CD4-positive, CD25-positive, alpha-beta regulatory T cell (primary cell): Measurements from ENCODE around the gene DDX17. TPM values are rescaled to one million over a fixed set of nuclear protein-coding genes. Genes with fewer than 3 reads are reported as not detected.
"Not testable (repeated sequence)": the region's sequence is repeated elsewhere in the genome, so short reads cannot be mapped to it uniquely, and the experiment has no call there.

Experiments
- ATAC-seq, 2 donors: fragments of 150-1000 bp; cut with Tn5 transposase; one replicate each; pipeline ENCODE4 v1.10.0; 2021; ENCODE audit warnings: low read depth in 2 of 2, moderate number of reproducible peaks in 2 of 2, moderate library complexity in 1 of 2
- DNase-seq, 3 donors: peaks; one replicate each; pipeline versions ENCODE4 v3.0.0 to v3.0.0-alpha.2; 2012 to 2022; ENCODE audit warnings: mixed read lengths in 1 of 3
- H3K27ac ChIP-seq: one replicate; pipeline ENCODE4 v1.7.0; 2013; ENCODE audit warnings: mild to moderate bottlenecking, low read length; ENCODE audit not compliant: insufficient read depth, poor library complexity, severe bottlenecking
- H3K27me3 ChIP-seq: one replicate; pipeline ENCODE4 v1.7.0; 2013; ENCODE audit warnings: low read length; ENCODE audit not compliant: control insufficient read depth, insufficient read depth
- H3K36me3 ChIP-seq: one replicate; pipeline ENCODE4 v1.7.0; 2013; ENCODE audit warnings: mild to moderate bottlenecking, low read length, moderate library complexity; ENCODE audit not compliant: control insufficient read depth, insufficient read depth
- H3K4me1 ChIP-seq: 2 replicates; pipeline ENCODE4 v1.7.0; 2013; ENCODE audit warnings: mild to moderate bottlenecking, low read length; ENCODE audit not compliant: insufficient read depth, control insufficient read depth, poor library complexity, severe bottlenecking
- H3K4me3 ChIP-seq: one replicate; pipeline ENCODE4 v1.7.0; 2013; ENCODE audit warnings: low read depth, mild to moderate bottlenecking, low read length, moderate library complexity
- H3K9me3 ChIP-seq, 2 experiments: 1 replicate in 1 of 2; 2 replicates in 1 of 2; pipeline ENCODE4 v1.7.0; 2013; ENCODE audit warnings: low read length in 2 of 2, mild to moderate bottlenecking in 1 of 2, moderate library complexity in 1 of 2; ENCODE audit not compliant: control insufficient read depth in 2 of 2
- H3K27ac Mint-ChIP-seq, 3 donors: one replicate each; pipeline ENCODE4 v1.8.0; 2020 to 2022; ENCODE audit warnings: mild to moderate bottlenecking in 3 of 3, mixed read lengths in 3 of 3, moderate library complexity in 2 of 3
- H3K27me3 Mint-ChIP-seq: one replicate; pipeline ENCODE4 v1.8.0; 2022; ENCODE audit warnings: mild to moderate bottlenecking, mixed read lengths
- H3K36me3 Mint-ChIP-seq: one replicate; pipeline ENCODE4 v1.8.0; 2020; ENCODE audit warnings: mixed read lengths
- H3K4me1 Mint-ChIP-seq, 4 donors: one replicate each; pipeline ENCODE4 v1.8.0; 2020 to 2022; ENCODE audit warnings: mixed read lengths in 4 of 4, mild to moderate bottlenecking in 1 of 4
- H3K4me3 Mint-ChIP-seq, 4 donors: one replicate each; pipeline ENCODE4 v1.8.0; 2020 to 2022; ENCODE audit warnings: mild to moderate bottlenecking in 4 of 4, mixed read lengths in 4 of 4, moderate library complexity in 3 of 4
- H3K9me3 Mint-ChIP-seq, 7 donors: one replicate each; pipeline ENCODE4 v1.8.0; 2020 to 2022; ENCODE audit warnings: mixed read lengths in 7 of 7, mild to moderate bottlenecking in 3 of 7, moderate library complexity in 2 of 7
- polyA plus RNA-seq, 4 donors: library from polyadenylated mRNA; unstranded; fragments of 300-500 nt; fragmentation: Illumina TruSeq; gene quantifications; one replicate each; pipeline ENCODE4 v1.2.3, GENCODE V29; 2021
- total RNA-seq: library from RNA; stranded (reverse); gene quantifications from one replicate; pipeline ENCODE4 v1.2.3, GENCODE V29; 2022

The DDX17 gene
- total and polyA plus RNA-seq, 5 donors from 2014 or later = 36.5 to 658 (median 44.4) TPM

DNA sequence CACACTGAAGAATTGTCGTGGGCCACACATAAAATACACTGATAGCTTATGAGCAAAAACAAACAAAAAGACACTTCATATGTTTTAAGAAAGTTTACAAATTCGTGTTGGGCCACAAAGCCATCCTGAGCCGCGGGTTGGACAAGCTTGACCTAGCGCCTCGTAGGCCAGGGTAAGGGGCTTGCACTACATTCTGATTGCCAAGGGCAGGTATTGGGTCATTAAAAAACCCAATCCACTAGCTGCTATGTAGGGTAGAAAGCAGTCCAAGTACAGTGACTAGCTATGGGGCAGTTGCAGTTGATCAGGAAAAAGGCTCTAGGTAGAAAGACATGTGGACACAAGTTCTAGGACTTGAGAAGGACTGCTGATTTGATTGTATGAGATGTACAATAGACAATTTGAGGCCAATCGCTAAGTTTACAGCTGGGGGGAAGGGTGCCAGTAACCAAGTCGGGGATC lies 24.2 kb downstream of the DDX17 start:
- no peak overlapping the region for H3K27ac ChIP-seq
- H3K36me3 Mint-ChIP-seq = peaks cover 46% of the 10 kb centered on the region
- DNase-seq = no peak
- H3K27me3 Mint-ChIP-seq = no peaks in the 10 kb centered on the region
- no peaks in the 10 kb centered on the region for H3K9me3 Mint-ChIP-seq
- H3K4me3 Mint-ChIP-seq = peak overlapping the region in 1 of 4 donors; percentile 76
- no peaks in the 10 kb centered on the region for H3K27me3 ChIP-seq
- peaks cover 19 to 41% (median 29%) of the 10 kb centered on the region in 4 donors for H3K4me1 Mint-ChIP-seq
- ATAC-seq = no peak
- H3K4me3 ChIP-seq = no peak overlapping the region
- H3K27ac Mint-ChIP-seq = no peak overlapping the region
- no peaks in the 10 kb centered on the region for H3K4me1 ChIP-seq
- H3K9me3 ChIP-seq = no peaks in the 10 kb centered on the region
- H3K36me3 ChIP-seq = peaks cover 59% of the 10 kb centered on the region

DNA sequence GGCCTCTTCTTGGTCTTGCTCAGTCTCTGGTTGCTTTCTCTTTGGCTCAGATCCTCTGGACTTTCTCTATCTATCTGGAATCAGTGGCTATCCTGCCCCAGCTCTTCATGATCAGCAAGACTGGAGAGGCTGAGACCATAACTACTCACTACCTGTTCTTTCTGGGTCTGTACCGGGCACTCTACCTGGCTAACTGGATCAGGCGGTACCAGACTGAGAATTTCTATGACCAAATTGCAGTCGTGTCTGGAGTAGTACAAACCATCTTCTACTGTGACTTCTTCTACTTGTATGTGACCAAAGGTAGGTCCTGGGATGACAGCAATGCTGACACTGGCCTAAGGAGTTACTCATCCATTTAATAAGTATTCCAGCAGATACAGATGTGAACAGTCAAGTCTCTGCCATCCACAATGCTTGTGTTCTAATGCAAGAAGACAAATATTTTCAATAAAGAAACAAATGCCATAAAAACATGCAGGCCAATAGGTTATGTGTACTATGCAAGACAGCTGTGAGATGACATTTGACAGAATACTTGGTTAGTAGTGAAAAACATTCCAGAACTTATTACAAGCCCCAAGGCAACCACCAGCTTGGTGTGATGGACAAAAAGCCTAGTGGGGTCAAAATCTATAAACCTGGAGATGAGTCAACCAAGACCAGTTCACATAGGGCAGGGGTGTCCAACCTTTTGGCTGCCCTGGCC lies 24.8 kb downstream of the DDX17 start:
- Histone ChIP-seq H3K4me3 (no peak overlapping the region), H3K36me3 (peaks cover 54% of the 10 kb centered on the region), H3K27ac (no peak overlapping the region), H3K4me1 (no peaks in the 10 kb centered on the region), H3K27me3 (no peaks in the 10 kb centered on the region), H3K9me3 (no peaks in the 10 kb centered on the region)
- DNase-seq (no peak), ATAC-seq (no peak)
- Mint-ChIP-seq H3K4me3 (no peak overlapping the region), H3K36me3 (peaks cover 41% of the 10 kb centered on the region), H3K27ac (peak overlapping the region; percentile 7 to 56 (median 39)), H3K27me3 (no peaks in the 10 kb centered on the region), H3K9me3 (no peaks in the 10 kb centered on the region), H3K4me1 (peaks cover 15 to 35% (median 25%) of the 10 kb centered on the region in 4 donors)

DNA sequence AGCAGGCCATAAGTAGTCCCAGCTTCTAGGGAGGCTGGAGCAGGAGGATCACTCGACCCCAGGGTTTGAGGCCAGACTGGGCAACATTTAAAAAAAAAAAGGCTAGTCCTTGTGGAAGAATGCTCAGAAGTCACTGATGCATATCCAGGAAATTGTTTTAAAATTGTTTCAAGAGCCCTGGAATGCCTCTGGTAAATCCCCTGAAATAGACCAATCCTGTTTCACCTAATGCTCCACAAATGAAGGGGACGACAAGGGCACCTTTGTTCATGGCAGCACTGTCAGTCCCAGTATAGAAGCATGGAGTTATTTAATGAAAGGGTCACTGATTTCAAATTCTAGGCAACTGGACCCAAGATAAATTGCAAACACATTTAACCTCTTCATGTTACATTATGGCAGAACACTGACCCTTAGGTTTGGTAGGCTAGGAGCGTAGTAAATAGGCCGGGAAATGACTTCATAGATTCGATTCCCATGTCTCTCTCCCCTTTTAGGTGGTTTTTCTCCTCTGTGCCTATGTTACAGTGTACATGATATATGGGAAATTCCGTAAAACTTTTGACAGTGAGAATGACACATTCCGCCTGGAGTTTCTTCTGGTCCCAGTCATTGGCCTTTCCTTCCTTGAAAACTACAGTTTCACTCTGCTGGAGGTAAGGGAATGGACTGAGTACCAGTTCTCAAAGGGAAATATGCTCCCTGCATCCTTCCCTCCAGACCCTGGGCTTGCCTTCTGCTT lies 26.8 kb downstream of the DDX17 start:
- Histone ChIP-seq H3K36me3 (peaks cover 34% of the 10 kb centered on the region), H3K27ac (no peak overlapping the region), H3K4me1 (no peaks in the 10 kb centered on the region), H3K9me3 (no peaks in the 10 kb centered on the region), H3K27me3 (no peaks in the 10 kb centered on the region), H3K4me3 (no peak overlapping the region)
- peaks cover under 1% of the 10 kb centered on the region for H3K27me3 Mint-ChIP-seq
- H3K27ac Mint-ChIP-seq = peak overlapping the region in 1 of 3 donors; percentile 42
- peaks cover 2 to 21% (median 15%) of the 10 kb centered on the region in 4 donors for H3K4me1 Mint-ChIP-seq
- H3K4me3 Mint-ChIP-seq = no peak overlapping the region
- H3K36me3 Mint-ChIP-seq = peaks cover 27% of the 10 kb centered on the region
- ATAC-seq (no peak), DNase-seq (no peak)
- no peaks in the 10 kb centered on the region for H3K9me3 Mint-ChIP-seq

- H3K27ac Mint-ChIP-seq = peak overlapping the region in 1 of 3 donors; percentile 11
- no peak for DNase-seq
- H3K4me1 Mint-ChIP-seq = peaks cover 0 to 14% (median 9%) of the 10 kb centered on the region in 4 donors
- Histone ChIP-seq H3K4me3 (no peak overlapping the region), H3K4me1 (no peaks in the 10 kb centered on the region), H3K36me3 (peaks cover 17% of the 10 kb centered on the region), H3K27me3 (no peaks in the 10 kb centered on the region), H3K27ac (no peak overlapping the region), H3K9me3 (no peaks in the 10 kb centered on the region)
- H3K27me3 Mint-ChIP-seq = peaks cover 8% of the 10 kb centered on the region
- no peak overlapping the region for H3K4me3 Mint-ChIP-seq
- H3K9me3 Mint-ChIP-seq = no peaks in the 10 kb centered on the region
- ATAC-seq = no peak
- peaks cover 17% of the 10 kb centered on the region for H3K36me3 Mint-ChIP-seq
These were observed 28.5 kb downstream of the DDX17 start for GRCh38 chr22:38477585-38477984.

DNA sequence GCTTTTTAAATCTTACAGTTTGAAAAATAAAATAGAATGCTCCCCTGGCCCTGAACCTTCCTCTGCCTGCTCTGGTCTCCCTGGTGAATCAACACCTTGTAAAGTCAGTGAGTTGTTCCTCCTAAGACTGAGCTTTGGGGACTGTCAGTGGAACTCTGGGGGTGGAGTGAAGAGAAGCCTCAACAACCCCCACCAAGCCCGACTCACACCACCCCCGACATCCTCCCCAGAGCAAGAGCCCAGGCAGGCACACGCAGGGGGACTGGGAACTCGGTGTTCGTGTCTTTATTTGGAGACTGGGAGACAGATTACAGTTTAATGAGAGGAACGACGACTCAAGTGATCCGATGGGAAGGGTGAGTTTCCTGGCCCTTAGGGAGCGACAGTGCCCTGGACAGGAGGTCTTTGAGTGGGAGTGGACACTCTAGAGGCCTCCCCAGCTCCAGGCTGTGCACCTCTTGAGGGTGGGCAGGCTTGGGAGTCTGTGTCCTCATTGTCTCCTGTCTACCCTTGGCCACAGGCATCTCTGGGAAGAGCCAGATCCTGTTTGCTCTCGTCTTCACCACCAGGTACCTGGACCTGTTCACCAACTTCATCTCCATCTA lies 32.0 kb downstream of the DDX17 start:
- peaks cover 13% of the 10 kb centered on the region for H3K27me3 Mint-ChIP-seq
- Histone ChIP-seq H3K27ac (no peak overlapping the region), H3K27me3 (no peaks in the 10 kb centered on the region), H3K36me3 (no peaks in the 10 kb centered on the region), H3K4me3 (no peak overlapping the region), H3K4me1 (no peaks in the 10 kb centered on the region), H3K9me3 (no peaks in the 10 kb centered on the region)
- ATAC-seq (no peak), DNase-seq (no peak)
- H3K4me3 Mint-ChIP-seq = no peak overlapping the region
- no peaks in the 10 kb centered on the region for H3K36me3 Mint-ChIP-seq
- peaks cover 0 to 14% (median 4%) of the 10 kb centered on the region in 4 donors for H3K4me1 Mint-ChIP-seq
- H3K9me3 Mint-ChIP-seq = no peaks in the 10 kb centered on the region
- no peak overlapping the region for H3K27ac Mint-ChIP-seq

DNA sequence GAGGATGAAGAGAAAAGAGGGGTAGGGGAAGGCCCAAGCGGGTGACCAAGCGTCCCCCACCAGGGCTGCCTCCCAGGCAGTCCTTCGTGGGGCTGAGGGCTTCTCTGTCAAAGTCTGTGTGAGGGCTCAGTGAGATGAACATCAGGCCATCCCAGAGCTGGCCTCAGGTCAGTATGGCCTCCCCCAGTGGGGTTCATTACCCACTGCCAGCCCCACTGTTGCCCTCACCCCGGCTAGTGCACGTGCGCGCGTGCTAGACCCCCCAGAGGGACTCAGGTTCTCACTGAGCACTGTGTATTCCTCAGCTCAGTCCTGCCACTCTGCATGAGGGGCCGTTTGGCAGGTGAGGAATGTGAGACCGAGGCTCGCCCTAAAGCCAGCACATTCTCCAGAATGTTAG lies 34.9 kb downstream of the DDX17 start:
- Histone ChIP-seq H3K27me3 (peaks cover under 1% of the 10 kb centered on the region), H3K36me3 (no peaks in the 10 kb centered on the region), H3K4me3 (no peak overlapping the region), H3K27ac (no peak overlapping the region), H3K9me3 (no peaks in the 10 kb centered on the region), H3K4me1 (peaks cover 11% of the 10 kb centered on the region)
- ATAC-seq (no peak), DNase-seq (no peak)
- Mint-ChIP-seq H3K4me3 (no peak overlapping the region), H3K27me3 (peaks cover 22% of the 10 kb centered on the region), H3K36me3 (no peaks in the 10 kb centered on the region), H3K9me3 (no peaks in the 10 kb centered on the region), H3K4me1 (peaks cover 0 to 17% (median 7%) of the 10 kb centered on the region in 4 donors), H3K27ac (no peak overlapping the region)

DNA sequence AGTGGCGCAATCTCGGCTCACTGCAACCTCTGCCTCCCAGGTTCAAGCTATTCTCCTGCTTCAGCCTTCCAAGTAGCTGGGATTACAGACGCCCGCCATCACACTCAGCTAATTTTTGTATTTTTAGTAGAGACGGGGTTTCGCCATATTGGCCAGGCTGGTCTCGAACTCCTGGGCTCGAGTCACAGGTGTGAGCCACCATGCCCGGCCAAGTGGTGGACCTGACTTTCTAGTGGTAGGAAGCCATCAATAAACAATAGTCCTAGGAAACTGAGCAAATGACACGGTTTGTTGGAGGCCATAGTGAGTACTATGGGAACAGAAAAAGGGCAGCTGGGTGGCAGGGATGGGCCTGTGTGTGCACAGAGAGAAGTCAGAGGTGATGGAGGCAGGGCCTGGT lies 35.9 kb downstream of the DDX17 start:
- H3K27ac Mint-ChIP-seq, H3K27ac ChIP-seq, DNase-seq, H3K27me3 ChIP-seq, H3K9me3 Mint-ChIP-seq, H3K36me3 ChIP-seq, H3K4me3 ChIP-seq, H3K36me3 Mint-ChIP-seq, H3K9me3 ChIP-seq, ATAC-seq: not testable (repeated sequence)
- peaks cover 27% of the 10 kb centered on the region for H3K27me3 Mint-ChIP-seq
- H3K4me1 Mint-ChIP-seq = peaks cover 0 to 16% (median 7%) of the 10 kb centered on the region in 4 donors
- H3K4me1 ChIP-seq = peaks cover 11% of the 10 kb centered on the region
- H3K4me3 Mint-ChIP-seq = peak overlapping the region in 2 of 4 donors; percentile 32 to 35
